GM23248 (cell line): ENCODE measurements around the gene CCL4L2.
"Not testable (repeated sequence)": the region's sequence is repeated elsewhere in the genome, so short reads cannot be mapped to it uniquely, and the experiment has no call there.

Source experiments
- EZH2 ChIP-seq: fragments of 200-600 bp; sonication (generic); IDR thresholded peaks from 2 replicates; pipeline ENCODE4 v1.6.1; 2018; ENCODE audit warnings: antibody characterized with exemption, mild to moderate bottlenecking; ENCODE audit not compliant: insufficient read depth, poor library complexity, severe bottlenecking
- EZH2phosphoT487 ChIP-seq: fragments of 200-600 bp; sonication (generic); IDR thresholded peaks from 2 replicates; pipeline ENCODE4 v1.6.1; 2018; ENCODE audit warnings: antibody characterized with exemption, moderate library complexity, mild to moderate bottlenecking, low read depth; ENCODE audit not compliant: insufficient read depth

DNA sequence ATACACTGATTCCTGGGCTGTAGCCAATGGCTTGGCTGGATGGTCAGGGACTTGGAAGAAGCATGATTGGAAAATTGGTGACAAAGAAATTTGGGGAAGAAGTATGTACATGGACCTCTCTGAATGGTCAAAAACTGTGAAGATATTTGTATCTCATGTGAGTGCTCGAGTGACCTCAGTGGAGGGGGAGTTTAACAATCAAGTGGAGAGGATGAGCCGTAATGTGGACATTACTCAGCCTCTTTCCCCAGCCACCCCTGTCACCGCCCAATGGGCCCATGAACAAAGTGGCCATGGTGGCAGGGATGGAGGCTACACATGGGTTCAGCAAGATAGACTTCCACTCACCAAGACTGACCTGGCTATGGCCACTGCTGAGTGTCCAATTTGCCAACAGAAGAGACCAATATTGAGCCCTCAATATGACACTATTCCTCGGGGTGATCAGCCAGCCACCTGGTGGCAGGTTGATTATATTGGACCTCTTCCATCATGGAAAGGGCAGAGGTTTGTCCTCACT is 10.8 kb downstream of the CCL4L2 start:
- not testable (repeated sequence) for TF ChIP-seq EZH2, EZH2phosphoT487
